ENCODE data around the gene HHEX. TPM values are rescaled to one million over a fixed set of nuclear protein-coding genes. Genes with fewer than 3 reads are reported as not detected.

Gene HHEX
- total and polyA plus RNA-seq, 2 of the 8 experiments (the other 6 are each of a cell fraction or from before 2014, with no cell fraction given) = 0.56 to 1.5 TPM

- H3K27me3 ChIP-seq (replicated peaks in 1 of 4; ENCODE audit: control insufficient read depth in 3 of 4, extremely low read depth in 1 of 4, insufficient read depth in 3 of 4, low read length in 3 of 4) = no peaks in the 10 kb centered on the region
- no peak overlapping the region for H3K4me3 ChIP-seq (ENCODE audit: extremely low read depth in 1 of 4, insufficient read depth in 2 of 4, low read depth in 3 of 4, low read length in 4 of 4)
- 90% methylated on average over 3 of the region's 3 CpGs; no CpG with 5 or more reads in 1 of the 2 experiments for WGBS, 2 experiments (ENCODE audit: extremely low coverage in 1 of 2, insufficient coverage in 1 of 2, insufficient read length in 1 of 2, insufficient replicate concordance in 2 of 2, low coverage in 1 of 2, low lambda C conversion rate in 2 of 2, missing lambda C conversion rate in 1 of 2)
- H3K18ac ChIP-seq (ENCODE audit: extremely low read depth, low read length) = no peak overlapping the region
- H3K14ac ChIP-seq (ENCODE audit: insufficient read length) = no peak overlapping the region
- no peak overlapping the region for H2BK5ac ChIP-seq (ENCODE audit: low read depth, low read length)
- no peak overlapping the region for H2BK20ac ChIP-seq (ENCODE audit: low read length)
- no peak overlapping the region for H2BK15ac ChIP-seq (ENCODE audit: low read length)
- H3K56ac ChIP-seq (replicated peaks; ENCODE audit: insufficient read length, low read depth, low read length) = no peak overlapping the region
- no peak overlapping the region for H2BK120ac ChIP-seq (replicated peaks; ENCODE audit: low read depth, low read length)
- H3K9me3 ChIP-seq (ENCODE audit: insufficient read depth in 2 of 2, low read depth in 1 of 2, low read length in 1 of 2) = no peaks in the 10 kb centered on the region
- H3K23ac ChIP-seq (ENCODE audit: insufficient read length) = no peak overlapping the region
- H4K91ac ChIP-seq (replicated peaks; ENCODE audit: insufficient read length, low read length) = no peak overlapping the region
- POLR2A ChIA-PET (ENCODE audit: partially characterized antibody) = no interaction called here
- H3K23me2 ChIP-seq (ENCODE audit: low read depth, low read length) = no peaks in the 10 kb centered on the region
- H3K79me2 ChIP-seq (ENCODE audit: control insufficient read depth in 1 of 2, insufficient read depth in 2 of 2, low read length in 2 of 2) = no peaks in the 10 kb centered on the region
- H2AFZ ChIP-seq (ENCODE audit: low read length) = no peak overlapping the region
- FAIRE-seq (no peak), DNase-seq (ENCODE audit: low read depth in 1 of 2, low spot score in 2 of 2) (no peak)
- no peak overlapping the region for H3K4ac ChIP-seq (replicated peaks; ENCODE audit: insufficient read length, low read depth, low read length)
- H2AK5ac ChIP-seq (ENCODE audit: low read depth, low read length) = no peak overlapping the region
- TF ChIP-seq, protein P1, sequence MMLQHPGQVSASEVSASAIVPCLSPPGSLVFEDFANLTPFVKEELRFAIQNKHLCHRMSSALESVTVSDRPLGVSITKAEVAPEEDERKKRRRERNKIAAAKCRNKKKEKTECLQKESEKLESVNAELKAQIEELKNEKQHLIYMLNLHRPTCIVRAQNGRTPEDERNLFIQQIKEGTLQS (IDR thresholded peaks at IDR 0.05; ENCODE audit: insufficient read depth, low read depth, low read length) = no peak
- TF ChIP-seq RBBP5 (IDR thresholded peaks at IDR 0.05; ENCODE audit: borderline replicate concordance, low read depth, low read length) = no peak
- TF ChIP-seq, protein P2, sequence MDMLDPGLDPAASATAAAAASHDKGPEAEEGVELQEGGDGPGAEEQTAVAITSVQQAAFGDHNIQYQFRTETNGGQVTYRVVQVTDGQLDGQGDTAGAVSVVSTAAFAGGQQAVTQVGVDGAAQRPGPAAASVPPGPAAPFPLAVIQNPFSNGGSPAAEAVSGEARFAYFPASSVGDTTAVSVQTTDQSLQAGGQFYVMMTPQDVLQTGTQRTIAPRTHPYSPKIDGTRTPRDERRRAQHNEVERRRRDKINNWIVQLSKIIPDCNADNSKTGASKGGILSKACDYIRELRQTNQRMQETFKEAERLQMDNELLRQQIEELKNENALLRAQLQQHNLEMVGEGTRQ (IDR thresholded peaks at IDR 0.05; ENCODE audit: low read length) = no peak
- no peak overlapping the region for H3K9ac ChIP-seq (replicated peaks in 1 of 4; ENCODE audit: extremely low read depth in 1 of 4, low read depth in 3 of 4, low read length in 3 of 4)
- no peak overlapping the region for H3K27ac ChIP-seq (ENCODE audit: low read depth, low read length)
- CTCF ChIA-PET (ENCODE audit: partially characterized antibody) = interaction anchor here (1.1 to 1.2 kb wide), 2 partner anchors 11 to 106 kb away, joined by 3 read pairs; no protein-coding TSS in a partner anchor
- H3K36me3 ChIP-seq (ENCODE audit: control insufficient read depth in 2 of 4, insufficient read depth in 4 of 4, low read length in 3 of 4) = no peaks in the 10 kb centered on the region
- no peak overlapping the region for H2BK12ac ChIP-seq (ENCODE audit: low read depth, low read length)
- no peak overlapping the region for H4K5ac ChIP-seq (ENCODE audit: insufficient read length, low read depth, low read length)
- H4K8ac ChIP-seq (ENCODE audit: extremely low read depth, insufficient read depth, low read length) = no peak overlapping the region
- H3K4me1 ChIP-seq (replicated peaks in 1 of 4; ENCODE audit: control insufficient read depth in 3 of 4, insufficient read depth in 4 of 4, low read length in 3 of 4) = no peaks in the 10 kb centered on the region
- H3K79me1 ChIP-seq (ENCODE audit: low read depth, low read length) = no peaks in the 10 kb centered on the region
- H3K4me2 ChIP-seq (ENCODE audit: insufficient read depth in 1 of 2, low read depth in 2 of 2, low read length in 2 of 2) = no peak overlapping the region
- no peaks in the 10 kb centered on the region for H4K20me1 ChIP-seq (replicated peaks in 1 of 2; ENCODE audit: control insufficient read depth in 1 of 2, insufficient read depth in 2 of 2, low read length in 2 of 2)
Measured at GRCh38 chr10:92735938-92736337, 46.2 kb downstream of the HHEX start.

All from H1 (cell line).